WTC11 (cell line): ENCODE data around the gene KATNBL1.

Source experiments
- E2F1 ChIP-seq: sonication (generic); formaldehyde crosslinking; IDR thresholded peaks from 2 replicates; pipeline ENCODE4 v1.8.0; 2022; ENCODE audit warnings: mild to moderate bottlenecking, missing genetic modification reagents
- FOXP1 ChIP-seq: sonication (generic); formaldehyde crosslinking; IDR thresholded peaks from 2 replicates; pipeline ENCODE4 v1.8.0; 2022; ENCODE audit warnings: missing genetic modification reagents, mild to moderate bottlenecking, moderate library complexity, borderline replicate concordance
- NFE2L1 ChIP-seq: sonication (generic); formaldehyde crosslinking; IDR thresholded peaks from 2 replicates; pipeline ENCODE4 v1.8.1; 2023; ENCODE audit warnings: missing genetic modification reagents
- SMAD3 ChIP-seq: sonication (generic); formaldehyde crosslinking; IDR thresholded peaks from 2 replicates; pipeline ENCODE4 v1.8.0; 2022; ENCODE audit warnings: missing genetic modification reagents, mild to moderate bottlenecking, borderline replicate concordance
- TEAD1 ChIP-seq: sonication (generic); formaldehyde crosslinking; IDR thresholded peaks from 2 replicates; pipeline ENCODE4 v1.8.0; 2022; ENCODE audit warnings: mild to moderate bottlenecking, missing genetic modification reagents
- TEAD4 ChIP-seq: sonication (generic); formaldehyde crosslinking; IDR thresholded peaks from 2 replicates; pipeline ENCODE4 v1.8.0; 2022; ENCODE audit warnings: mild to moderate bottlenecking, missing genetic modification reagents
- TP53 ChIP-seq: sonication (generic); formaldehyde crosslinking; IDR thresholded peaks from 2 replicates; pipeline ENCODE4 v1.8.1; 2023; ENCODE audit warnings: mild to moderate bottlenecking, missing genetic modification reagents
- USF2 ChIP-seq: sonication (generic); formaldehyde crosslinking; IDR thresholded peaks from 2 replicates; pipeline ENCODE4 v1.8.1; 2023; ENCODE audit warnings: mild to moderate bottlenecking, missing genetic modification reagents, moderate library complexity
- TF ChIP-seq, protein P1 (sequence below): sonication (generic); formaldehyde crosslinking; IDR thresholded peaks from 2 replicates; pipeline ENCODE4 v1.8.0; 2023; ENCODE audit warnings: missing genetic modification reagents, mild to moderate bottlenecking, borderline replicate concordance
- TF ChIP-seq, protein P2 (sequence below): fragments of 200-600 bp; IDR thresholded peaks from 2 replicates; pipeline ENCODE4 v1.8.0; 2022; ENCODE audit warnings: antibody characterized with exemption
- TF ChIP-seq, protein P3 (sequence below): fragments of 250-450 bp; sonication (Bioruptor Pico); conservative IDR thresholded peaks from 2 replicates; pipeline ENCODE4 v1.9.0; 2021; ENCODE audit warnings: mild to moderate bottlenecking

GRCh38 chr15:34203305-34203704, 6.6 kb downstream of the KATNBL1 start:
- TF ChIP-seq TP53 (CRISPR knock-in tag) (no peak), E2F1 (CRISPR knock-in tag) (no peak), FOXP1 (CRISPR knock-in tag) (no peak), SMAD3 (CRISPR knock-in tag) (no peak), TEAD1 (CRISPR knock-in tag) (no peak), TEAD4 (no peak), USF2 (CRISPR knock-in tag) (no peak), NFE2L1 (no peak)
- TF ChIP-seq, protein P1, sequence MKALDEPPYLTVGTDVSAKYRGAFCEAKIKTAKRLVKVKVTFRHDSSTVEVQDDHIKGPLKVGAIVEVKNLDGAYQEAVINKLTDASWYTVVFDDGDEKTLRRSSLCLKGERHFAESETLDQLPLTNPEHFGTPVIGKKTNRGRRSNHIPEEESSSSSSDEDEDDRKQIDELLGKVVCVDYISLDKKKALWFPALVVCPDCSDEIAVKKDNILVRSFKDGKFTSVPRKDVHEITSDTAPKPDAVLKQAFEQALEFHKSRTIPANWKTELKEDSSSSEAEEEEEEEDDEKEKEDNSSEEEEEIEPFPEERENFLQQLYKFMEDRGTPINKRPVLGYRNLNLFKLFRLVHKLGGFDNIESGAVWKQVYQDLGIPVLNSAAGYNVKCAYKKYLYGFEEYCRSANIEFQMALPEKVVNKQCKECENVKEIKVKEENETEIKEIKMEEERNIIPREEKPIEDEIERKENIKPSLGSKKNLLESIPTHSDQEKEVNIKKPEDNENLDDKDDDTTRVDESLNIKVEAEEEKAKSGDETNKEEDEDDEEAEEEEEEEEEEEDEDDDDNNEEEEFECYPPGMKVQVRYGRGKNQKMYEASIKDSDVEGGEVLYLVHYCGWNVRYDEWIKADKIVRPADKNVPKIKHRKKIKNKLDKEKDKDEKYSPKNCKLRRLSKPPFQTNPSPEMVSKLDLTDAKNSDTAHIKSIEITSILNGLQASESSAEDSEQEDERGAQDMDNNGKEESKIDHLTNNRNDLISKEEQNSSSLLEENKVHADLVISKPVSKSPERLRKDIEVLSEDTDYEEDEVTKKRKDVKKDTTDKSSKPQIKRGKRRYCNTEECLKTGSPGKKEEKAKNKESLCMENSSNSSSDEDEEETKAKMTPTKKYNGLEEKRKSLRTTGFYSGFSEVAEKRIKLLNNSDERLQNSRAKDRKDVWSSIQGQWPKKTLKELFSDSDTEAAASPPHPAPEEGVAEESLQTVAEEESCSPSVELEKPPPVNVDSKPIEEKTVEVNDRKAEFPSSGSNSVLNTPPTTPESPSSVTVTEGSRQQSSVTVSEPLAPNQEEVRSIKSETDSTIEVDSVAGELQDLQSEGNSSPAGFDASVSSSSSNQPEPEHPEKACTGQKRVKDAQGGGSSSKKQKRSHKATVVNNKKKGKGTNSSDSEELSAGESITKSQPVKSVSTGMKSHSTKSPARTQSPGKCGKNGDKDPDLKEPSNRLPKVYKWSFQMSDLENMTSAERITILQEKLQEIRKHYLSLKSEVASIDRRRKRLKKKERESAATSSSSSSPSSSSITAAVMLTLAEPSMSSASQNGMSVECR: no peak
- TF ChIP-seq, protein P2, sequence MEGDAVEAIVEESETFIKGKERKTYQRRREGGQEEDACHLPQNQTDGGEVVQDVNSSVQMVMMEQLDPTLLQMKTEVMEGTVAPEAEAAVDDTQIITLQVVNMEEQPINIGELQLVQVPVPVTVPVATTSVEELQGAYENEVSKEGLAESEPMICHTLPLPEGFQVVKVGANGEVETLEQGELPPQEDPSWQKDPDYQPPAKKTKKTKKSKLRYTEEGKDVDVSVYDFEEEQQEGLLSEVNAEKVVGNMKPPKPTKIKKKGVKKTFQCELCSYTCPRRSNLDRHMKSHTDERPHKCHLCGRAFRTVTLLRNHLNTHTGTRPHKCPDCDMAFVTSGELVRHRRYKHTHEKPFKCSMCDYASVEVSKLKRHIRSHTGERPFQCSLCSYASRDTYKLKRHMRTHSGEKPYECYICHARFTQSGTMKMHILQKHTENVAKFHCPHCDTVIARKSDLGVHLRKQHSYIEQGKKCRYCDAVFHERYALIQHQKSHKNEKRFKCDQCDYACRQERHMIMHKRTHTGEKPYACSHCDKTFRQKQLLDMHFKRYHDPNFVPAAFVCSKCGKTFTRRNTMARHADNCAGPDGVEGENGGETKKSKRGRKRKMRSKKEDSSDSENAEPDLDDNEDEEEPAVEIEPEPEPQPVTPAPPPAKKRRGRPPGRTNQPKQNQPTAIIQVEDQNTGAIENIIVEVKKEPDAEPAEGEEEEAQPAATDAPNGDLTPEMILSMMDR: no peak
- TF ChIP-seq, protein P3, sequence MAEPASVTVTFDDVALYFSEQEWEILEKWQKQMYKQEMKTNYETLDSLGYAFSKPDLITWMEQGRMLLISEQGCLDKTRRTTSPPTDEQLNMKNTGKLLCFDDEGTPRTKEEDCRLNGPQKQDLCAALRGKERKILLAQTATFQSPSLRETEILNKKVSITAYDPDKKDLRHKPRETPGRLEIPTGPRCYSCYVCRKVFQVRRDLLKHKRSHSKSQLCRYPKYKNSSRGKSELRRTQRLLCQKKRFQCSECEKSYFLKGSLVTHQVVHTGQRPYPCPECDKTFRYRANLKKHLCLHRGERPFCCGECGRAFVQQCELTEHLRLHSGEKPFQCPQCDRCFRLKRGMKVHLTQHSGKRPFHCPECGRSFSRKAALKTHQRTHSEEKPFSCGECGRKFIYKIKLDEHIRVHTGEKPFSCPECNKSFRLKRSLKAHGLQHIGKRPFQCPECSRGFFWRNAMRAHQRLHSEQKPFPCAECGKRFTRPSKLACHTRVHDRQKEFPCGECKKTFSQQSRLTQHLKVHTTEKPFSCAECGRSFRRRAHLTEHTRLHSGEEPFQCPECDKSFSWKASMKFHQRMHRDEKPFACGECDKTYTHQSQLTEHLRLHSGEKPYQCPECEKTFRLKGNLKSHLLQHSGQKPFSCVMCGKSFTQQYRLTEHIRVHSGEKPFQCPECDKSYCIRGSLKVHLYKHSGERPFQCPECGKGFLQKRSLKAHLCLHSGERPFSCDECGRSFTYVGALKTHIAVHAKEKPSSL (CRISPR knock-in tag): no peak
